GM21528 (cell line): ENCODE data around the gene MTFP1.
"Not testable (repeated sequence)": the region's sequence is repeated elsewhere in the genome, so short reads cannot be mapped to it uniquely, and the experiment has no call there.

ENCODE experiments used
- ATAC-seq: cut with Tn5 transposase; IDR thresholded peaks from one replicate; pipeline ENCODE4 v1.9.1; 2021; ENCODE audit warnings: mild to moderate bottlenecking, moderate library complexity; ENCODE audit not compliant: unreplicated experiment, low FRiP score

The MTFP1 gene

DNA sequence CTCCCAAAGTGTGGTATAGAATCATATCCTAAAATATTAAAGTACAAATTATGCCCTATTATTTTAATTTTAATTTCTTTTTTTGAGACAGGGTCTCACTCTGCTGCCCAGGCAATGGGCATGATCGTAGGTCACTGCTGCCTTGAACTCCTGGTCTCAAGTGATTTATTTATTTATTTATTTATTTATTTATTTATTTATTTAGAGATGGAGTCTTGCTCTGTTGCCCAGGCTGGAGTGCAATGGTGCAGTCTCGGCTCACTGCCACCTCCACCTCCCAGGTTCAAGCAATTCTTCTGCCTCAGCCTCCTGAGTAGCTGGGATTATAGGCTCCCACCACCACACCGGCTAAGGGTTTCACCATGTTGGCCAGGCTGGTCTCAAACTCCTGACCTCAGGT, 24.5 kb upstream of the MTFP1 start:
- not testable (repeated sequence) for ATAC-seq

DNA sequence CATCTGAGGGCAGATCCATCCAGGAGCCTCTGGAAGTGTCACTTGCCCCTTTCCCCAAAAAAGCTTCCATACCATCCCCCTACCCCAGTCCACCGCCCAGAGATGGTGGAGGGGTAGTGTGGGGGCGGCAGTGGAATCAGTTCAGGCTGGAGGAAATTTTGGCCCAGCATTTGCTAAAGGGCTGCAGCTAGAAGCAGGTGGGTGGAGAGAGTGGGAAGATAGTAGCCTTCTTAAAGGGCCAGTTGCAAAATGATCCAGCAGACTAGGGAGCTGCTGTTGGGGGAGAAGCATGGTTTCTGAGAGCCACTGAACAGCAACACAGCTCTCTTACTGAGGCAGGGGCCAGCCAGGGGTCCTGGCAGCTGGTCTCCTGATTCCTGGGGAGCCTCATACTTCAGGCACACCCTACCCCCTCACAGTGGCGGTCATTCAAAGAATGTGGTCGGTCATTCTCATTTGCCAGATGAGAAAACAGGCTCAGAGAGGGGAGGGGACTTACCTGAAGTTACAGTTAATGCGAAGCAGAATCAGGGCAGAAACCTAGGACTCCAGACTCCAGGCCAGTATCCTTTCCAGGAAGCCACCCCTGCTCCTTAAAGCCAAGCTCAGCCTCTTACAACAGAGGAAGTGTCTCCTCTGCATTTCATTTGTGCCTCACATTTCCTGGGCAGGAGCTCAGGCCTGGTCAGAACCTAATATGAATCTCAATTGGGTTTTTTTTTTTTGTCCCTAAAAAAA, 23.4 kb upstream of the MTFP1 start:
- no peak for ATAC-seq

GRCh38 chr22:30402766-30403104, 22.8 kb upstream of the MTFP1 start:
- not testable (repeated sequence) for ATAC-seq

DNA sequence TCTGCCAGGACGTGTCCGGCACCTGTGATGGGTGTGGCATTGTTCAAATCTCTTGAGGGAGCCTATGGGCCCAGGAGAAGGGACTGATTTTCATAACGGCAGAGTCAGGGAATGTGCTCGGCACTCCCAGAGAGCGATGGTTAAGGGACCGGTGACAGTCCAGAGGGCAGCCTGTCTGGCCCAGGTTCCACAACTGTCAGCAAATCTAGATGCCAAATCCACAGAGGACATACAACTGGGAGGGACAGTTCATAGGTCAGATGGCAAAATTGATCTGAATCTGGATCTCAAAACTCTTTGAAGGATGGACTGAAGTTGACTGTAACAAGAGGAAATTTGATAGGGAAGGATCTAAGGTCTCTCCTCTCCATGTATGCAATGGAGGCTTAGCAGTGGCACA, 21.3 kb upstream of the MTFP1 start:
- ATAC-seq, result no peak

DNA sequence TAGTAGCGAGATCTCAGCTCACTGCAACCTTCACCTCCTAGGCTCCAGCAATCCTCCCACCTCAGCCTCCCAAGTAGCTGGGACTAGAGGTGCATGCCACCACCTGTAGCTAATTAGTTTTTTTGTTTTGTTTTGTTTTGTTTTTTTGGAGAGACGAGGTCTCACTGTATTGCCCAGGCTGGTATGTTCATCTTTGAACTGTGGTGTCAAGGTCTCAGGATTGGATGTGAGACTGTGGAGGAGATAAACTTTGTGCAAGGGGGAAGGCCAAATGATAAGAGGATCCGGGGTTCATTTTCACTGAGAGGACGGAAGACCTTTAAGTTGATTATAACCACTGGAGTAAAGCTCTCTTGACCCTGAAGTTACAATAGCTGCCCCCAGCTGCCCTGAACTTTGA, 19.8 kb upstream of the MTFP1 start:
- no peak for ATAC-seq

DNA sequence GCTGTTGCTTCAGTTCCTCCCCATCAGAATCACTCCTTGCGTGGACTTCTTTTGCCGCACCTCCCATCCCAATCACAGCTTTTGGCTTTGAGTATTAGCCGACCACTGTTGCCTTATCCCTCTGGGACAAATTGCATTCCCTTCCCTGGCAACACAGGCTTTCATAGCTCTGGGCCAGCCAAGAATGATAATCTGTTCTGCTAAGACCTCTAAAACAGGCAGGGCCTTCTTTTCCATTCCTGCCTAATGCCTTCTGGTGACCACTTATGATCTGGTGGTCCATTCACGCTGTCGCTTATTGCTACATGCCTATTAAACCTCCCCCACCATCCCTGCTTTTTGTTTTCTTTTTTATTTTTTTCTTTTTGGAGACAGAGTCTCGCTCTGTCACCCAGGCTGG, 19.2 kb upstream of the MTFP1 start:
- ATAC-seq, result no peak

DNA sequence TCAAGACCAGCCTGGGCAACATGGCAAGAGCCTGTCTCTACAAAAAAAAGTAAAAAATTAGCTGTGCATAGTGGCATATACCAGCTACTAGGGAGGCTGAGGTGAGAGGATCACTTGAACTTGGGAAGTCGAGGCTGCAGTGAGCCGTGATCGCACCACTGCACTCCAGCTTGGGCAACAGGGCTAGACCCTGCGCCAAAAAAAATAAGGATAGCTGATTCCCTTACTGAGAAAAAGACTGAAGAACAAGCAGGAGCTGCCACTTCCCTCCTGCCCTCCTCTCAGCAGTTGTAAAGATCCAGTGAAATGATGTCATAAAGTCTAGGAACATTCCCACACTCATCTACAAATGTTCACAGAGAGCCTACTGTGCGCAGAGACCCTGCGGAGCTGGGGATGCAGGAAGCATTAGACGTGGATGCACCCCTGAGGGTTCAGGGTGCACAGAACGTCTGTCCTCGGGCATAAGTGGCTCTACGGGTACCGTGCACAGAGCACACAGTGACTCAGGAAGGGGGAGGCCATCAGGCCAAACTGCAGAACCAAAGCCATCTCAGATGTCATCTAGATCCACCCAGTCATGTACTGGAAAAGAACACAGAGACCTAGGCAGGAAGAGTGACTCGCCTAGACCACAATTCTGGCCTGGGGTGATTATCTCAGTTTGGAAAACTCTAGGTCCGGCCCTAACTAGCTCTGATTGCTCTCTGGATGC, 17.0 kb upstream of the MTFP1 start:
- no peak for ATAC-seq

DNA sequence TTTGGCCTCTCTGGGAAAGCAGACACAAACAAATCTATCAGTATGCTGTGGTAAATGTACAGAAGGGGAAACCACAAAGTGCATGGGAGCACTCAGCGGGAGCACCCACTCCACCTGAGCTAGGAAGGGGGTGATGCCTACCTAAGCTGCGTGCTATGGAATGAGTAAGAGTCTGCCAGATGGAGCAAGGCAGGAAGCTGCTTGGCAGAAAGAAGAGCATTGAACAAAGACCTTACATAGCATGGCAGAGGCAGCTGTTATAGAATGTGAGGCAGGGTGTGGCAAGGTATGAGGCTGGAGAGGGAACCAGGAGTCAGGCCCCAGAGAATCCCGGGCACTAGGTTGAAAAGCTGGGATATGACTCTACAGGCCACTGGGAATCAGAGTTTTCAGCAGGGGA, 13.8 kb upstream of the MTFP1 start:
- no peak for ATAC-seq

- ATAC-seq, result no peak
Measured at GRCh38 chr22:30413001-30413400, 12.6 kb upstream of the MTFP1 start.

- no peak for ATAC-seq
Measured at GRCh38 chr22:30413745-30414524, 11.6 kb upstream of the MTFP1 start.

- no peak for ATAC-seq
Measured at GRCh38 chr22:30414525-30415047, 11.0 kb upstream of the MTFP1 start.

- no peak for ATAC-seq
Measured at GRCh38 chr22:30416403-30416802, 9.2 kb upstream of the MTFP1 start.

DNA sequence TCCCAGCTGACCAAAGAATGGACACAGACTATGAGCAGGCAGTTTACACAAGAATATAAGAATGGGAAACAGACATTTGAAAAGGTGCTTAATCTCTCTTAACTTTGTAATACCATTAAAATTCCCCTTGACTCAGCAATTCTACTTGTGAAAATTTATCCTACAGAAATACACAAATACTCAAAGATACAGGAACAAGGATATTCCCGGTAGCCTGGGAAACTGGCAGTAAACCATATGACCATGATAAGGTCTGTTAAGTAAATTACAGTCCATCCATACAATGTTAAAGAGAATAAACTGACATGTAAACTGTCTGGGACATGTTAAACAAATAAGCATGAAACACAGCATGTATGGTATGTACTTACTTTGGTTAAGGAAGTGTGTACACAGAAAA, 8.7 kb upstream of the MTFP1 start:
- ATAC-seq, result no peak

DNA sequence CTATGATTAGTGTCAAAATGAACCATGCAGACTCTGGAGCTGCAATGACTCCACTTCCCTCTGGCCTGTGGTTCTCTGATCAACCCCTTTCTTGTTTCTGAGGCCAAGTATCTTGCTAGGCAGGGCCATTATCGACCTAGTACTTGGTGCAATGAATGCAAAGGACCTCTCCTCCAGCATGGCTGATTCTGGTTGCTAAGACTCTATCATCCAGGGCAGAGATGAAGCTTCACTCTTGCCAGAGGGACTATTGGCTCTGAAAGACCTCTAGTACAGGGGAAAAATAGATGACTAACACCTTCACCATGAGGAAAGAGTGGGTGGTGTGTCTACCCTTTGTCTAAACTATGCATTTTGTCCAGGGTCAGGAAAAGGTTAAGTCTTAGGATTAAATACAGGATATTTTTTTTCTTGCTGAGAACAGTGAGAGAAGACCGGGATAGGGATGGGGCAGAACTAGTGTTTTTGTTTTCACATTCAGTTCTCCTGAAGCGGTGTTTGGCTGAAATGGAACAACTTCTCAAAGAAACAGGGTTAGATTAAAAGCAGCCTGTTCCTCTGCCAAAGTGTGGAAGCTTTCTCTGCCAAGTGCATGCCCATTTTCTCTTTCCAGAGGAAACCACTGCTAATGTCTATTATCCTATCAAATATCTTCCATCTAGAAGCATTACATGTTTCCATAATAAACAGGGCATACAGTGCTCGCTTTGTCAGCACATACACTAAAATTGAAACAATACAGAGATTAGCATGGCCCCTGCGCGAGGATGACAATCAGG, 5.0 kb upstream of the MTFP1 start:
- no peak for ATAC-seq

GRCh38 chr22:30421695-30422480, 3.7 kb upstream of the MTFP1 start:
- no peak for ATAC-seq

- no peak for ATAC-seq
Measured at GRCh38 chr22:30422481-30423300, 2.9 kb upstream of the MTFP1 start.

DNA sequence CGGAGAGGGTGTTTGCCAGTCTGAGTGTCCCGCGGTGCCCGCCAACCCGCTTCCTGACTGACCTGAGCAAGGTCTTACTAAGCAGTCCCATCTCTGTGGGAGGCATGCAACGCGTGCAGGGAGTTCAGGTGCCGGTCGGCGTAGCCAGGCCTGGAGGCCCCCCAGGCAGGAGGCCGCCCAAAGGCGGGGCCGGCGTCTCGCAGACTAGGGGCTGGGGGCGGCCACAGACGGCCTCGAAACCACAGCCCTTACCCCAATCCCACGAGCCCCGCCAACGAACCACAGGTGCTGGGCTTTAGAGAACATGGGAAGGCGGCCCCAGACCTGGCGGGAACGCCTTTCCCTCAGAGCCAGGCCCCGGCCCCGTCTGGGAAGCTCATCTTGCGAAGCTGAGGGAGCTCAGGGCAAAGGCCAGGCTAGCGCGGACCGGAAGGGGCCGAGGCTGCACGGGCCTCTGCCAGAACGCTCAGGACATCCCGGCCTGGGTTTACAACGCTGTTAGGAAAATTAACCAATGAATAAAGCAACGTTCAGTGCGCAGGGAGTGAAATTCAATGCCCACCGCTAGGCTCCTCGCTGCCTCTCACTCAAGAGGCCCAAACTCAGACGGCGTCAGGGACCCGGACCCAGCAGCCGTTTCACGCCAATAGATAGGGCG, 2.1 kb upstream of the MTFP1 start:
- peak; percentile 38 for ATAC-seq

DNA sequence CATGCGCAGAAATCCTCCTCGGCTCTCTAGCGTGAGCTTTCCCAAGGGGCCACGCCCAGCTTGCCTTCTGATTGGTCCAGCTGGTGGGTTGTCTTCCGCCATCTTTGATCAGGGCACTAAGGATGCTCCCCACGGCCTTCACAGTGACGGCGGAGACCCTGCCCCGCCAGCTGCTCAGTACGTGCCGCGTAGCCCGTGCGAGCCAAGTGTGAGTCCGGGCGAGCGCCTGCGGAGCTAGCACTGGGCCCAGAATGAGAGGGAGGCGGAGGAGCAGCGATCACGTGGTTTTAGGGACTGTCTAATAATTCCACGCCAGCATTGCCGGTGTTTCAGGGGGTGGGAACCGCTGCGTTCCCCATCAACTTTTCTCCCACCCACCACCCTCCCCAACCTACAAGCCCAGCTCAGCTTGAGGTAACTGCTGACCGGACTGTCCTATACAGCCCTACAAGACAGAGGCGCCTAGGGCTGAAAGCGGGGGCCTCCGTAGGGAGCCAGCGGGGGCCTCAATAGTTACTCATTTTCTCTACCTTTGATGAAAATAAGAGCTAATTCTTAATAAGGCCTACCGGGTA, 1.5 kb upstream of the MTFP1 start:
- peak; percentile 75 for ATAC-seq
